HL-60 (cell line): Measurements from ENCODE around the gene CALR3.

ENCODE experiments used
- POLR2AphosphoS5 ChIP-seq: IDR thresholded peaks from 2 replicates; pipeline ENCODE4 v1.6.1; 2012; ENCODE audit warnings: low read depth
- SPI1 ChIP-seq: IDR thresholded peaks from 2 replicates; pipeline ENCODE4 v1.6.1; 2012; ENCODE audit warnings: low read depth, mild to moderate bottlenecking, borderline replicate concordance
- TF ChIP-seq, protein P1 (sequence below): IDR thresholded peaks from one replicate; pipeline ENCODE4 v1.5.1; 2011; ENCODE audit warnings: low read length, control low read depth, inconsistent platforms; ENCODE audit not compliant: insufficient read depth
- TF ChIP-seq, protein P2 (sequence below): IDR thresholded peaks from 2 replicates; pipeline ENCODE4 v1.6.1; 2012; ENCODE audit warnings: low read depth; ENCODE audit not compliant: insufficient replicate concordance

DNA sequence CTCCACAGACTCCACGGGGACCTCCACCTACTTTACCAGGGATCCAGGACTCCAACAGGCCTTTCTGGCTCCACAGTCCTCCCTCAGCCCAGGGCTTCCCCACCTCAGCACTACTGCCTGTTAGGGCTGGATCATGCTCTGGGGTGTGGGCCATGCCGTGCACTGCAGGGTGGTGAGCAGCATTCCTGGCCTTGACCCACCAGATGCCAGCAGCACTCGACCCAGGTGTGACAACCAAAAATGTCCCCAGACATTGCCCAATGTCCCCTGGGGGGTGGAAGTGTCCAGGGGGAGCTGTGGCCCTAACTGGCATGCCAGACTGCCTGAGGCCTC, 66.2 kb downstream of the CALR3 start:
- TF ChIP-seq, protein P1, sequence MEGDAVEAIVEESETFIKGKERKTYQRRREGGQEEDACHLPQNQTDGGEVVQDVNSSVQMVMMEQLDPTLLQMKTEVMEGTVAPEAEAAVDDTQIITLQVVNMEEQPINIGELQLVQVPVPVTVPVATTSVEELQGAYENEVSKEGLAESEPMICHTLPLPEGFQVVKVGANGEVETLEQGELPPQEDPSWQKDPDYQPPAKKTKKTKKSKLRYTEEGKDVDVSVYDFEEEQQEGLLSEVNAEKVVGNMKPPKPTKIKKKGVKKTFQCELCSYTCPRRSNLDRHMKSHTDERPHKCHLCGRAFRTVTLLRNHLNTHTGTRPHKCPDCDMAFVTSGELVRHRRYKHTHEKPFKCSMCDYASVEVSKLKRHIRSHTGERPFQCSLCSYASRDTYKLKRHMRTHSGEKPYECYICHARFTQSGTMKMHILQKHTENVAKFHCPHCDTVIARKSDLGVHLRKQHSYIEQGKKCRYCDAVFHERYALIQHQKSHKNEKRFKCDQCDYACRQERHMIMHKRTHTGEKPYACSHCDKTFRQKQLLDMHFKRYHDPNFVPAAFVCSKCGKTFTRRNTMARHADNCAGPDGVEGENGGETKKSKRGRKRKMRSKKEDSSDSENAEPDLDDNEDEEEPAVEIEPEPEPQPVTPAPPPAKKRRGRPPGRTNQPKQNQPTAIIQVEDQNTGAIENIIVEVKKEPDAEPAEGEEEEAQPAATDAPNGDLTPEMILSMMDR, result no peak
- TF ChIP-seq, protein P2, sequence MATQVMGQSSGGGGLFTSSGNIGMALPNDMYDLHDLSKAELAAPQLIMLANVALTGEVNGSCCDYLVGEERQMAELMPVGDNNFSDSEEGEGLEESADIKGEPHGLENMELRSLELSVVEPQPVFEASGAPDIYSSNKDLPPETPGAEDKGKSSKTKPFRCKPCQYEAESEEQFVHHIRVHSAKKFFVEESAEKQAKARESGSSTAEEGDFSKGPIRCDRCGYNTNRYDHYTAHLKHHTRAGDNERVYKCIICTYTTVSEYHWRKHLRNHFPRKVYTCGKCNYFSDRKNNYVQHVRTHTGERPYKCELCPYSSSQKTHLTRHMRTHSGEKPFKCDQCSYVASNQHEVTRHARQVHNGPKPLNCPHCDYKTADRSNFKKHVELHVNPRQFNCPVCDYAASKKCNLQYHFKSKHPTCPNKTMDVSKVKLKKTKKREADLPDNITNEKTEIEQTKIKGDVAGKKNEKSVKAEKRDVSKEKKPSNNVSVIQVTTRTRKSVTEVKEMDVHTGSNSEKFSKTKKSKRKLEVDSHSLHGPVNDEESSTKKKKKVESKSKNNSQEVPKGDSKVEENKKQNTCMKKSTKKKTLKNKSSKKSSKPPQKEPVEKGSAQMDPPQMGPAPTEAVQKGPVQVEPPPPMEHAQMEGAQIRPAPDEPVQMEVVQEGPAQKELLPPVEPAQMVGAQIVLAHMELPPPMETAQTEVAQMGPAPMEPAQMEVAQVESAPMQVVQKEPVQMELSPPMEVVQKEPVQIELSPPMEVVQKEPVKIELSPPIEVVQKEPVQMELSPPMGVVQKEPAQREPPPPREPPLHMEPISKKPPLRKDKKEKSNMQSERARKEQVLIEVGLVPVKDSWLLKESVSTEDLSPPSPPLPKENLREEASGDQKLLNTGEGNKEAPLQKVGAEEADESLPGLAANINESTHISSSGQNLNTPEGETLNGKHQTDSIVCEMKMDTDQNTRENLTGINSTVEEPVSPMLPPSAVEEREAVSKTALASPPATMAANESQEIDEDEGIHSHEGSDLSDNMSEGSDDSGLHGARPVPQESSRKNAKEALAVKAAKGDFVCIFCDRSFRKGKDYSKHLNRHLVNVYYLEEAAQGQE, result no peak
- TF ChIP-seq POLR2AphosphoS5 (no peak), SPI1 (no peak)
